GM18858 (cell line): Measurements from ENCODE around the gene PTGIR.
A peak's percentile ranks its signal among the peaks of the same experiment; 100 is the strongest.

Experiments used
- ATAC-seq: cut with Tn5 transposase; IDR thresholded peaks from one replicate; pipeline ENCODE4 v1.9.1; 2021; ENCODE audit not compliant: unreplicated experiment

PTGIR gene

GRCh38 chr19:46624958-46625661 lies at the start of gene PTGIR:
PTGIR (minus strand) TSS chr19:46625089; CDS start chr19:46624225, 864 bp downstream.
- ATAC-seq, result no peak

- ATAC-seq, result no peak
These were observed 45.9 kb upstream of the PTGIR start for GRCh38 chr19:46670813-46671212.

- ATAC-seq, result no peak
These were observed 43.8 kb upstream of the PTGIR start for GRCh38 chr19:46668662-46669061.

GRCh38 chr19:46665072-46665471 lies 40.2 kb upstream of the PTGIR start:
- no peak for ATAC-seq

- no peak for ATAC-seq
These were observed 37.1 kb upstream of the PTGIR start for GRCh38 chr19:46661735-46662592.

GRCh38 chr19:46661020-46661731 lies 36.3 kb upstream of the PTGIR start, which contains the start of gene DACT3:
DACT3 (minus strand) TSS chr19:46661182; CDS start chr19:46661064, 118 bp downstream.
- ATAC-seq, result peak; percentile 79

GRCh38 chr19:46660551-46661019 lies 35.7 kb upstream of the PTGIR start:
- ATAC-seq, result no peak

- ATAC-seq, result no peak
These were observed 35.2 kb upstream of the PTGIR start for GRCh38 chr19:46660008-46660517.

GRCh38 chr19:46659151-46660007 lies 34.5 kb upstream of the PTGIR start:
- no peak for ATAC-seq

GRCh38 chr19:46656541-46656940 lies 31.7 kb upstream of the PTGIR start:
- ATAC-seq, result no peak

- no peak for ATAC-seq
These were observed 29.8 kb upstream of the PTGIR start for GRCh38 chr19:46654621-46655152.

GRCh38 chr19:46650445-46650844 lies 25.6 kb upstream of the PTGIR start:
- ATAC-seq, result no peak

- no peak for ATAC-seq
These were observed 24.4 kb upstream of the PTGIR start for GRCh38 chr19:46648961-46649960.

GRCh38 chr19:46648060-46648960 lies 23.4 kb upstream of the PTGIR start:
- no peak for ATAC-seq

GRCh38 chr19:46646402-46646801 lies 21.5 kb upstream of the PTGIR start:
- no peak for ATAC-seq

- no peak for ATAC-seq
These were observed 19.8 kb upstream of the PTGIR start for GRCh38 chr19:46644720-46645119.

GRCh38 chr19:46640656-46641055 lies 15.8 kb upstream of the PTGIR start:
- no peak for ATAC-seq
